K562 (cell line): Measurements from ENCODE around the gene SLC22A3. TPM values are rescaled to one million over a fixed set of nuclear protein-coding genes. Genes with fewer than 3 reads are reported as not detected.

Experiments
- ATAC-seq: fragments of 200-7000 bp; cut with Tn5 transposase; 3 replicates; pipeline ENCODE4 v1.9.1; 2020; ENCODE audit warnings: moderate library complexity
- BruUV-seq: library from RNA; stranded (reverse); fragments of 400-500 nt; replicated peaks from 2 replicates; lab custom pipeline; 2021; lab: Mats Ljungman, UMichigan
- CTCF ChIA-PET: fragments of 300-600 bp; formaldehyde crosslinking; extraction: SDS; loops from one replicate; lab custom pipeline; 2021; ENCODE audit warnings: low intra/inter-chr PET ratio; lab: Yijun Ruan, JAX
- POLR2A ChIA-PET: fragments of 300-600, 350-650 bp; sonication (Branson Sonifier 250); formaldehyde crosslinking; extraction: SDS; loops from one replicate; lab custom pipeline; 2021; ENCODE audit warnings: antibody characterized with exemption, inconsistent platforms; lab: Yijun Ruan, JAX
- DNase-seq, 4 experiments: peaks; one replicate each; pipeline versions ENCODE4 v3.0.0 to v3.0.0-alpha.2; 2011 to 2018; ENCODE audit warnings: low spot score in 3 of 4, mixed read lengths in 3 of 4; ENCODE audit errors: extremely low read depth in 1 of 4
- FAIRE-seq: peaks from 2 replicates; lab custom pipeline; 2011; peaks lifted over from hg19 to GRCh38; lab: Jason Lieb, UNC
- H2AFZ ChIP-seq: 2 replicates; pipeline ENCODE4 v1.6.0; 2011; ENCODE audit warnings: low read depth, low read length, control low read depth, inconsistent platforms
- H3K27ac ChIP-seq: fragments of 200-600 bp; 3 replicates; pipeline ENCODE4 v1.8.0; 2011; ENCODE audit warnings: low read depth, mild to moderate bottlenecking, control low read depth, inconsistent platforms, low read length, moderate library complexity, mixed read lengths; ENCODE audit errors: extremely low read depth
- H3K27me3 ChIP-seq, 2 experiments: fragments of 300-600 bp in 1 of 2; 2 replicates in 1 of 2; 3 replicates in 1 of 2; pipeline versions ENCODE4 v1.6.0 to v1.8.0; 2011; ENCODE audit warnings: inconsistent platforms in 2 of 2, low read length in 2 of 2, mild to moderate bottlenecking in 1 of 2, mixed read lengths in 1 of 2, moderate library complexity in 1 of 2; ENCODE audit not compliant: control insufficient read depth in 2 of 2, insufficient read depth in 2 of 2
- H3K36me3 ChIP-seq: fragments of 300-600 bp; 3 replicates; pipeline ENCODE4 v1.8.0; 2011; ENCODE audit warnings: mild to moderate bottlenecking, low read length, inconsistent platforms; ENCODE audit not compliant: control insufficient read depth, insufficient read depth
- H3K4me1 ChIP-seq, 2 experiments: fragments of 200-600 bp in 1 of 2; replicated peaks in 1 of 2; 2 replicates in 1 of 2; 3 replicates in 1 of 2; pipeline versions ENCODE4 v1.5.1 to v1.8.0; 2011; ENCODE audit warnings: inconsistent platforms in 2 of 2, low read length in 2 of 2, mild to moderate bottlenecking in 1 of 2, mixed read lengths in 1 of 2, moderate library complexity in 1 of 2; ENCODE audit not compliant: control insufficient read depth in 2 of 2, insufficient read depth in 2 of 2
- H3K4me2 ChIP-seq: 2 replicates; pipeline ENCODE4 v1.6.1; 2011; ENCODE audit warnings: low read length, control low read depth, inconsistent platforms, mixed read lengths; ENCODE audit not compliant: insufficient read depth
- H3K4me3 ChIP-seq: fragments of 200-600 bp; sonication (generic), shearing (Covaris generic); 2 replicates; pipeline ENCODE4 v1.5.1; 2016; ENCODE audit warnings: control low read depth, inconsistent platforms
- H3K79me2 ChIP-seq: fragments of 200-600 bp; 3 replicates; pipeline ENCODE4 v1.8.0; 2011; ENCODE audit warnings: low read length, inconsistent platforms; ENCODE audit not compliant: control insufficient read depth, insufficient read depth
- H3K9ac ChIP-seq, 2 experiments: 2 replicates each; pipeline versions ENCODE4 v1.6.0 to v1.6.1; 2011; ENCODE audit warnings: low read depth in 2 of 2, low read length in 2 of 2, control low read depth in 1 of 2, inconsistent platforms in 1 of 2, mild to moderate bottlenecking in 1 of 2, mixed read lengths in 1 of 2; ENCODE audit not compliant: insufficient read depth in 1 of 2
- H3K9me1 ChIP-seq: one replicate; pipeline ENCODE4 v1.6.0; 2011; ENCODE audit warnings: inconsistent platforms, mild to moderate bottlenecking, low read length, moderate library complexity; ENCODE audit not compliant: control insufficient read depth, insufficient read depth
- H3K9me3 ChIP-seq: replicated peaks from 2 replicates; pipeline ENCODE4 v1.5.1; 2011; ENCODE audit warnings: low read depth, low read length, inconsistent platforms; ENCODE audit not compliant: control insufficient read depth, insufficient read depth
- H4K20me1 ChIP-seq: replicated peaks from 2 replicates; pipeline ENCODE4 v1.6.1; 2011; ENCODE audit warnings: low read length, inconsistent platforms, mixed read lengths; ENCODE audit not compliant: control insufficient read depth, insufficient read depth
- C11orf30 ChIP-seq: fragments of 450-650 bp; IDR thresholded peaks from 2 replicates; pipeline ENCODE4 v1.6.1; 2016; ENCODE audit warnings: low read depth, mild to moderate bottlenecking
- COPS2 ChIP-seq: fragments of 450-650 bp; conservative IDR thresholded peaks from 2 replicates; pipeline ENCODE4 v1.6.1; 2016; ENCODE audit warnings: mild to moderate bottlenecking, moderate library complexity
- MAFF ChIP-seq: IDR thresholded peaks from 2 replicates; pipeline ENCODE4 v1.6.1; 2012; ENCODE audit warnings: low read length, improper control_type of control experiment
- MAFG ChIP-seq: fragments of 450-650 bp; conservative IDR thresholded peaks from 2 replicates; pipeline ENCODE4 v1.6.1; 2016; ENCODE audit warnings: missing genetic modification characterization, missing compliant biosample characterization
- MAFK ChIP-seq: IDR thresholded peaks from 2 replicates; pipeline ENCODE4 v1.6.1; 2011; ENCODE audit warnings: low read length, improper control_type of control experiment
- NFATC3 ChIP-seq: fragments of 450-650 bp; IDR thresholded peaks from 2 replicates; pipeline ENCODE4 v1.6.1; 2017; ENCODE audit warnings: mild to moderate bottlenecking
- ZNF316 ChIP-seq: fragments of 450-650 bp; IDR thresholded peaks from 2 replicates; pipeline ENCODE4 v1.6.1; 2016
- ZNF57 ChIP-seq: fragments of 450-650 bp; formaldehyde crosslinking; IDR thresholded peaks from 2 replicates; pipeline ENCODE4 v1.4.0; 2020; ENCODE audit warnings: mild to moderate bottlenecking, moderate library complexity
- WGBS: fragments of 100-300 bp; shearing (Covaris generic); methylation state at CpG from one replicate; pipeline ENCODE4 v1.1.6; 2016; ENCODE audit warnings: low coverage, mixed read lengths; ENCODE audit not compliant: insufficient coverage; ENCODE audit errors: missing lambda C conversion rate; 5-methylcytosine and 5-hydroxymethylcytosine counted together
- in situ Hi-C: fragments of 300-500 bp; cut with MboI; formaldehyde crosslinking; loops from 4 replicates; pipeline ENCODE4 v1.15.0; 2018; ENCODE audit warnings: inconsistent platforms, mixed read lengths
- intact Hi-C: fragments of 100-400 bp; cut with micrococcal nuclease; formaldehyde crosslinking; loops from 2 replicates; pipeline ENCODE4 v1.14.2; 2022
- polyA plus RNA-seq, 8 experiments: library from polyadenylated mRNA; depleted of rRNA in 4 of 8; stranded (reverse) in 5 of 8; unstranded in 3 of 8; fragments of >200 nt; fragmentation: Nextera tagmentation in 2 of 8; fragmentation: Illumina TruSeq in 1 of 8; extraction: Ambion mirVana in 2 of 8; extraction: Trizol in 1 of 8; gene quantifications; 2 replicates each; pipeline versions ENCODE4 v1.2.1 to v1.2.3, GENCODE V29; 2011 to 2014; ENCODE audit warnings: inconsistent platforms in 1 of 8, missing spikeins in 1 of 8
- total RNA-seq, 7 experiments: library from RNA; depleted of rRNA in 6 of 7; stranded (reverse); fragments of >200 nt in 6 of 7; fragmentation: Illumina TruSeq in 2 of 7; extraction: Trizol in 2 of 7; gene quantifications; 2 replicates each; pipeline versions ENCODE4 v1.2.1 to v1.2.3, GENCODE V29; 2011 to 2021; ENCODE audit warnings: low replicate concordance in 1 of 7
- TF ChIP-seq, protein P1 (sequence below): sonication (generic); formaldehyde crosslinking; IDR thresholded peaks from 2 replicates; pipeline ENCODE4 v1.9.0; 2022; ENCODE audit warnings: mild to moderate bottlenecking, missing genetic modification reagents

The SLC22A3 gene
- total and polyA plus RNA-seq, 9 of the 15 experiments (the other 6 are each of a cell fraction or from before 2014, with no cell fraction given): not detected

DNA sequence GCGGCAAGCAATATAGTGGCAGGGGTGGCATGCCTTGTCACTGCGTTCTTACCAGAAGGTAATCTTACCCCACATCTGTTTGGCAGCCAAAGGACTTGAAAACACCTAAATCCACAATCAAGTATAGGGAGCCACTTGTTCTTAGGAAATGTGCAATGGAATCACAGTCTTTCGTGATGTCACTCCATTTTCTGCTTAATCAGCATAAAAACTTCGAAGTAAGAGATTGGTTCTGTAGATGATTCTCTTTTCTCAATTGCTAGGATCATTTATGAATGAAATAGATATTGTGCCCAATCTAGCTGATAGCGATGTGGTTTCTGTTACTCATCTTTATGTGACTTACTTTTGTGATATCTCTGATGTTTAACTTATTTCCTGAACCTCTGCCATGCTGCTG lies 89.0 kb downstream of the SLC22A3 start:
- TF ChIP-seq ZNF316 (peak; percentile 97), MAFF (peak; percentile 98), ZNF57 (CRISPR knock-in tag) (no peak), C11orf30 (peak; percentile 93), NFATC3 (no peak), MAFG (tag) (peak; percentile 94), MAFK (peak; percentile 98), COPS2 (no peak)
- TF ChIP-seq, protein P1, sequence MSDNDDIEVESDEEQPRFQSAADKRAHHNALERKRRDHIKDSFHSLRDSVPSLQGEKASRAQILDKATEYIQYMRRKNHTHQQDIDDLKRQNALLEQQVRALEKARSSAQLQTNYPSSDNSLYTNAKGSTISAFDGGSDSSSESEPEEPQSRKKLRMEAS (CRISPR knock-in tag): no peak
- Histone ChIP-seq H2AFZ (no peak overlapping the region), H4K20me1 (no peaks in the 10 kb centered on the region), H3K27me3 (peaks cover 6 to 18% of the 10 kb centered on the region in 2 experiments; a peak in 2 of 5 replicates), H3K4me3 (no peak overlapping the region), H3K9me3 (no peaks in the 10 kb centered on the region), H3K79me2 (no peaks in the 10 kb centered on the region), H3K4me1 (no peaks in the 10 kb centered on the region), H3K9me1 (no peaks in the 10 kb centered on the region), H3K9ac (no peak overlapping the region), H3K27ac (no peak overlapping the region), H3K36me3 (no peaks in the 10 kb centered on the region), H3K4me2 (no peak overlapping the region)
- WGBS: 0% methylated on average over 5 of the region's 5 CpGs
- ChIA-PET CTCF (no interaction called here), POLR2A (no interaction called here)
- intact Hi-C loops: no loop called here
- in situ Hi-C loops: no loop called here
- DNase-seq: no peak
- ATAC-seq: no peak
- FAIRE-seq: no peak
- no TSS peak for BruUV-seq
